AG08396 (cell line): ENCODE measurements around the gene ZFP92.

Source experiments
- DNase-seq: peaks from one replicate; pipeline ENCODE4 v3.0.0; 2012; ENCODE audit warnings: low spot score, mixed read lengths

The ZFP92 gene

GRCh38 chrX:153457136-153457825, 46.0 kb downstream of the ZFP92 start:
- DNase-seq, result no peak

GRCh38 chrX:153457827-153458466, 46.7 kb downstream of the ZFP92 start:
- no peak for DNase-seq

DNA sequence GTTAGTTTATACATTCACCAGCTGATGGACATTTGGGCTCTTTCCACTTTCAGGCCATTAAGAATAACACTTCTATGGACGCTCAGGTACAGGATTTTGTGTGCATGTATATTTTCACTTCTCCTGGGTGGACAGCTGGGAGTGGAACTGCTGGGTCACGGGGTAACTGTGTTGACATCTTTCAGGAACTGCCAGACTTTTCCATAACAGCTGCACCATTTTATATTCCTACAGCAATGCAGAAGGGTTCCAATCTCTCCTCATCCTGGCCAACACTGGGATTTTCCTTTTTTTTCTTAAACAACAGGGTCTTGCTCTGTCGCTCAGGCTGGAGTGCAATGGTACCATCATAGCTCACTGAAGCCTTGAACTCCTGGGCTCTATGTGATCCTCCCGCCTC, 47.2 kb downstream of the ZFP92 start:
- DNase-seq, result no peak

DNA sequence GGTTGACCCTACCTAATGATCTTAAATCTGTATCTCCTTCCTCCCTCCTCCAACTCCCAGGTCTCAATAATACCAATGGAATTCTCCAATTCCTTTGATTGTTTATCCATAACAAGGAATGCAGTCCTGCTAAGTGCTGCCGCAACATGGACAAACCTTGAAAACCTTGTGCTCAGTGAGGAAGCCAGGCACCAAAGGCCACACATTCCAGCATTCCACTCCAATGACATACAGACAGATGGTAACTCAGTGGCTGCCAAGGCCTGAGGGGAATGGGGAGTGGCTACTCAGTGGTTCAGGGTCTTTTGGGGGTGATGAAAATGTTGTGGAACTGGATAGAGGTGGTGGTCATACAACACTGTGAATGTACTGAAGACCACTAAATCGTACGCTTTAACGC, 48.7 kb downstream of the ZFP92 start:
- peak; percentile 70 for DNase-seq

DNA sequence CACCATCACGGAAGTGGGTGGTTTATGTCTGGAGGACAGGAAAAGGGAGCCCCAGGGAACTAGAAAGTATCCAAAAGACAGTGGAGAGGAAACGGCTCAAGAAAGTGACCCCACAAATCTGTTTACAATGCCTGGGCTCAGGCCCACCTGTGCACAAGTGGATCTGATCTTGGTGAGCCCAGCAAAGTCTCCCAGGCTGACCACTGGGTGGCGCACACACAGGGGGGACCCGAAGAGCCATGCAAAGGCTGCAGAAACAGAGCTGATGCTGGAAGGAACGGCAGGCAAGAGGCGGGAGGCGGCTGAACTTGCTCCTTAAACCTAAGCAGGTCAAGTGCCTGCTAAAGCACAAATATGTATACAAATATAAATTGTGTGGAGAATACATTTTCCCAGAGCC, 49.6 kb downstream of the ZFP92 start:
- DNase-seq, result peak; percentile 52
